ENCODE measurements around the gene TRAF3.
"Not testable (repeated sequence)": the region's sequence is repeated elsewhere in the genome, so short reads cannot be mapped to it uniquely, and the experiment has no call there.

Gene TRAF3

GRCh38 chr14:102817942-102818940 lies 41.0 kb downstream of the TRAF3 start:
- peak; percentile 74 for DNase-seq (ENCODE audit: low read depth)
- H3K4me3 ChIP-seq (ENCODE audit: low read length): no peak overlapping the region
- TF ChIP-seq, protein P1, sequence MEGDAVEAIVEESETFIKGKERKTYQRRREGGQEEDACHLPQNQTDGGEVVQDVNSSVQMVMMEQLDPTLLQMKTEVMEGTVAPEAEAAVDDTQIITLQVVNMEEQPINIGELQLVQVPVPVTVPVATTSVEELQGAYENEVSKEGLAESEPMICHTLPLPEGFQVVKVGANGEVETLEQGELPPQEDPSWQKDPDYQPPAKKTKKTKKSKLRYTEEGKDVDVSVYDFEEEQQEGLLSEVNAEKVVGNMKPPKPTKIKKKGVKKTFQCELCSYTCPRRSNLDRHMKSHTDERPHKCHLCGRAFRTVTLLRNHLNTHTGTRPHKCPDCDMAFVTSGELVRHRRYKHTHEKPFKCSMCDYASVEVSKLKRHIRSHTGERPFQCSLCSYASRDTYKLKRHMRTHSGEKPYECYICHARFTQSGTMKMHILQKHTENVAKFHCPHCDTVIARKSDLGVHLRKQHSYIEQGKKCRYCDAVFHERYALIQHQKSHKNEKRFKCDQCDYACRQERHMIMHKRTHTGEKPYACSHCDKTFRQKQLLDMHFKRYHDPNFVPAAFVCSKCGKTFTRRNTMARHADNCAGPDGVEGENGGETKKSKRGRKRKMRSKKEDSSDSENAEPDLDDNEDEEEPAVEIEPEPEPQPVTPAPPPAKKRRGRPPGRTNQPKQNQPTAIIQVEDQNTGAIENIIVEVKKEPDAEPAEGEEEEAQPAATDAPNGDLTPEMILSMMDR (IDR thresholded peaks at IDR 0.05; ENCODE audit: insufficient read depth, low read depth, low read length, missing control alignments): no peak

GRCh38 chr14:102819176-102819628 lies 42.0 kb downstream of the TRAF3 start:
- DNase-seq (ENCODE audit: low read depth): peak; percentile 71
- TF ChIP-seq, protein P1 (IDR thresholded peaks at IDR 0.05; ENCODE audit: insufficient read depth, low read depth, low read length, missing control alignments): no peak
- peak overlapping the region; percentile 9 for H3K4me3 ChIP-seq (ENCODE audit: low read length)

DNA sequence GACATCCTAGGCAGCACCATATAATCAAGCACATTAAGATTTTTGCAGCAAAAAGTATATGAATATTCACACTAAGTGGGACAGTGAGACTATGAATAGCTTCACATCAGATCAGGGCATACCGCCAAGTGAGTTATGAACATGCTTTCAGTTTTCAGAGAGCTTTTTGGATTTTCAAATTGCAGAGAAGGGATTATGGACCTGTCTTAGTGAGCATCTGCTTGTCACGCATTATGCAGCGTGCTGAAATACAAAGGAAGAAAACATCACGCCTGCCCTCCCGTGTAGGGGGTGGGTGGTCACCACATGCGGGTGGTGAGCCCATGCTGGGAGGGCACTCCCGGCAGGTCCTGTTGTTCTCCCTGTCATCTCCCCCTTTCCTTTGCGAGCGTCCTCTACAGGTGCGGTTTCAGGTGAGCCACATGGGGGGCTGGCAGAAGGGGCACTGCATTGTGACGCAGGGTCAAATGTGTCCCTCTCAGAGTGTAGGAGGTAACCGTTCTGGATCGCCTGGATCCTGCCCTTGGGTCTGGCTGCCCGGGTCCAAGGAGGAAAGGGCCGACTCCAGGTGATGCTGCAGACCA lies 42.6 kb downstream of the TRAF3 start:
- H3K4me3 ChIP-seq (ENCODE audit: low read length): no peak overlapping the region
- DNase-seq (ENCODE audit: low read depth): peak; percentile 23
- TF ChIP-seq, protein P1 (IDR thresholded peaks at IDR 0.05; ENCODE audit: insufficient read depth, low read depth, low read length, missing control alignments): no peak

DNA sequence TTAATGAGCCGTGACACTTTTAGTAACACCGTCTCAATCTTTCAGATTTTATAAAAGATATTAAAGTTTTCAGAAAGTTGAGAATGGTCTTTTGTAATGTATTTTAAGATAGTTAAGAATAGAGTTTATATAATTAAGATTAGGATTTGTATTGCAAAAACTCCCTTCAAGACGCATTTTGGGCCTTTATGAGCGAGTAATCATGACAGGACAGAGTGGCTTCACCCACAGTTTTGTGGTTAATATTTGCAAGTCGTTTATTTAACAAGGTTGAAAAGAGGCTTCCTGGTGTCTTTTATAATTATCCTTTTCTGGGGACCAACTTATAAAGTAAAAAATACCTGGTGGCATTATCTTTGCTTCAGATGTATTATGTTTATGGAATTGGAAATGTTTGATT lies 44.0 kb downstream of the TRAF3 start:
- TF ChIP-seq, protein P1 (IDR thresholded peaks at IDR 0.05; ENCODE audit: insufficient read depth, low read depth, low read length, missing control alignments): no peak
- peak; percentile 16 for DNase-seq (ENCODE audit: low read depth)
- no peak overlapping the region for H3K4me3 ChIP-seq (ENCODE audit: low read length)

DNA sequence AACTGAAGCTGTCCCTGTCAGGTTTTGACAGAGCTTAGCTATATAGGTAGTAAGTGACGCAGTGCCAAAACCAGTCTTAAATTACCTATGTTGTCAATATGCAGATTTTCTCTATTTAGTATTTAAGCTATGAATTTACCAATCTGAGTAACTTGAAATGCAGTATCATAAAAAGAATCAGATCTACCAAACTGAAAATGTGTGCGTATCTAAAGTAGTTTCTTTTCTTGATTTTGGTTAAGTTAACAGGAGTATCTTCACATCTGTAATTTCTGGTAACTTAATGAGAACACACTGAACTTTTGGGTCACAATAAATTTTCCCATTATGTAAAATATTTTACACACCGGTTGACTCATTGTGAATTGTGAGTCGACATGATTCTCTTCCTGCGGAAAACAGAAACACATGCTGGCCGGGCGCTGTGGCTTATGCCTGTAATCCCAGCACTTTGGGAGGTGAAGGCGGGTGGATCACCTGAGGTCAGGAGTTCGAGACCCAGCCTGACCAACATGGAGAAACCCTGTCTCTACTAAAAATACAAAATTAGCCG lies 45.1 kb downstream of the TRAF3 start:
- TF ChIP-seq, protein P1 (IDR thresholded peaks at IDR 0.05; ENCODE audit: insufficient read depth, low read depth, low read length, missing control alignments): no peak
- H3K4me3 ChIP-seq (ENCODE audit: low read length): no peak overlapping the region
- peak; percentile 23 for DNase-seq (ENCODE audit: low read depth)

GRCh38 chr14:102822887-102823286 lies 45.6 kb downstream of the TRAF3 start:
- H3K4me3 ChIP-seq (ENCODE audit: low read length): not testable (repeated sequence)

DNA sequence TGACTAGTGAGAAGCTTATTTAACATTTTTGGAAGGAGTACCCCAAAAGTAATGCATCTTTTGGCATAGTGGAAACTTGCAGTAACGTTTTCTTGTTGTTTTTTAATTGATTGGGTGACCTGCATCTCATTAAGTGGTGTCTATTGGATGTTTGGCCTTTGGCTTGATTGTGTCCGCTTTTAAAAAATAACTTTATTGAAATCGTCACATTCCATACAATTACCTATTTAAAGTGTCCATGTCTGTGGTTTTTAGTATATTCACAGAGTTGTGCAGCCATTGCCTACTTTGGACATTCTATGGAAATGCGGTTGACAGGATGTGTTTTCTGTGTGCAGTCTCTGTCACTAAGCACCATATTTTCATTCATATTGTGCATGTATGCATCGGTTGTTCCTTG lies 46.3 kb downstream of the TRAF3 start:
- H3K4me3 ChIP-seq (ENCODE audit: low read length): no peak overlapping the region
- no peak for DNase-seq (ENCODE audit: low read depth)
- TF ChIP-seq, protein P1 (IDR thresholded peaks at IDR 0.05; ENCODE audit: insufficient read depth, low read depth, low read length, missing control alignments): no peak

More at GRCh38 chr14:102822887-102823286, 45.6 kb downstream of the TRAF3 start:
- not testable (repeated sequence) for DNase-seq (ENCODE audit: low read depth)
